ENCODE results near the gene CCDC102A. TPM values are rescaled to one million over a fixed set of nuclear protein-coding genes. Genes with fewer than 3 reads are reported as not detected.

The CCDC102A gene
- total RNA-seq, 4 donors from 2014 or later, result 7.1 to 11.5 (median 8.5) TPM

- TF ChIP-seq POLR2AphosphoS5 (IDR thresholded peaks at IDR 0.05), result no peak
- TF ChIP-seq CTCF (IDR thresholded peaks at IDR 0.05), result no peak
- no peak for TF ChIP-seq POLR2A (IDR thresholded peaks at IDR 0.05)
- no peak for TF ChIP-seq EP300 (IDR thresholded peaks at IDR 0.05)
- peaks cover 31% of the 10 kb centered on the region for H3K4me1 ChIP-seq
- DNase-seq (ENCODE audit: low spot score in 2 of 2), result peak in 1 of 2 donors; percentile 19
- no peak overlapping the region for H3K4me3 ChIP-seq
- no peaks in the 10 kb centered on the region for H3K9me3 ChIP-seq
- H3K27me3 ChIP-seq, result no peaks in the 10 kb centered on the region
- no peaks in the 10 kb centered on the region for H3K36me3 ChIP-seq
- no peak overlapping the region for H3K27ac ChIP-seq
- WGBS, result 88% methylated on average over 5 of the region's 5 CpGs
Measured at GRCh38 chr16:57489229-57489628, 47.1 kb downstream of the CCDC102A start.

GRCh38 chr16:57486858-57487834 is 49.2 kb downstream of the CCDC102A start:
- 78% methylated on average over 8 of the region's 8 CpGs for WGBS

GRCh38 chr16:57485916-57486857 is 50.2 kb downstream of the CCDC102A start, which contains the start of gene DOK4:
Gene DOK4, minus strand, starts transcription at chr16:57486493. Its CDS starts 6,986 bp downstream, at chr16:57479507.
- Histone ChIP-seq H3K4me1 (peaks cover 42% of the 10 kb centered on the region), H3K9me3 (no peaks in the 10 kb centered on the region), H3K27me3 (no peaks in the 10 kb centered on the region), H3K36me3 (no peaks in the 10 kb centered on the region), H3K4me3 (peak within 1 kb of the TSS; percentile 82), H3K27ac (peak within 1 kb of the TSS; percentile 89)
- DNase-seq (ENCODE audit: low spot score in 2 of 2), result peak in 1 of 2 donors; percentile 88
- 2% methylated on average over 14 of the region's 73 CpGs for WGBS
- TF ChIP-seq POLR2A (IDR thresholded peaks at IDR 0.05), result no peak
- TF ChIP-seq POLR2AphosphoS5 (IDR thresholded peaks at IDR 0.05), result no peak
- no peak for TF ChIP-seq CTCF (IDR thresholded peaks at IDR 0.05)
- TF ChIP-seq EP300 (IDR thresholded peaks at IDR 0.05), result no peak

More at GRCh38 chr16:57486858-57487834, 49.2 kb downstream of the CCDC102A start:
- H3K36me3 ChIP-seq, result no peaks in the 10 kb centered on the region
- peak in 1 of 2 donors; percentile 62 for DNase-seq (ENCODE audit: low spot score in 2 of 2)
- peak overlapping the region; percentile 82 for H3K4me3 ChIP-seq
- TF ChIP-seq CTCF (IDR thresholded peaks at IDR 0.05) (no peak), EP300 (IDR thresholded peaks at IDR 0.05) (no peak), POLR2A (IDR thresholded peaks at IDR 0.05) (no peak), POLR2AphosphoS5 (IDR thresholded peaks at IDR 0.05) (no peak)
- peak overlapping the region; percentile 89 for H3K27ac ChIP-seq
- no peaks in the 10 kb centered on the region for H3K9me3 ChIP-seq
- no peaks in the 10 kb centered on the region for H3K27me3 ChIP-seq
- peaks cover 41% of the 10 kb centered on the region for H3K4me1 ChIP-seq

GRCh38 chr16:57485091-57485915 is 51.1 kb downstream of the CCDC102A start:
- Histone ChIP-seq H3K4me1 (peaks cover 50% of the 10 kb centered on the region), H3K9me3 (no peaks in the 10 kb centered on the region), H3K27ac (peak overlapping the region; percentile 89), H3K27me3 (no peaks in the 10 kb centered on the region), H3K4me3 (peak overlapping the region; percentile 82), H3K36me3 (no peaks in the 10 kb centered on the region)
- DNase-seq (ENCODE audit: low spot score in 2 of 2), result peak in 1 of 2 donors; percentile 68
- no peak for TF ChIP-seq POLR2AphosphoS5 (IDR thresholded peaks at IDR 0.05)
- no peak for TF ChIP-seq POLR2A (IDR thresholded peaks at IDR 0.05)
- TF ChIP-seq EP300 (IDR thresholded peaks at IDR 0.05), result no peak
- no peak for TF ChIP-seq CTCF (IDR thresholded peaks at IDR 0.05)
- WGBS, result 51% methylated on average over 14 of the region's 14 CpGs

Data from suprapubic skin (tissue), 4 donors.